ENCODE results near the gene OR2T34.
"Not testable (repeated sequence)": the region's sequence is repeated elsewhere in the genome, so short reads cannot be mapped to it uniquely, and the experiment has no call there.

Gene OR2T34, protein sequence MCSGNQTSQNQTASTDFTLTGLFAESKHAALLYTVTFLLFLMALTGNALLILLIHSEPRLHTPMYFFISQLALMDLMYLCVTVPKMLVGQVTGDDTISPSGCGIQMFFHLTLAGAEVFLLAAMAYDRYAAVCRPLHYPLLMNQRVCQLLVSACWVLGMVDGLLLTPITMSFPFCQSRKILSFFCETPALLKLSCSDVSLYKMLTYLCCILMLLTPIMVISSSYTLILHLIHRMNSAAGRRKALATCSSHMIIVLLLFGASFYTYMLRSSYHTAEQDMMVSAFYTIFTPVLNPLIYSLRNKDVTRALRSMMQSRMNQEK

DNA sequence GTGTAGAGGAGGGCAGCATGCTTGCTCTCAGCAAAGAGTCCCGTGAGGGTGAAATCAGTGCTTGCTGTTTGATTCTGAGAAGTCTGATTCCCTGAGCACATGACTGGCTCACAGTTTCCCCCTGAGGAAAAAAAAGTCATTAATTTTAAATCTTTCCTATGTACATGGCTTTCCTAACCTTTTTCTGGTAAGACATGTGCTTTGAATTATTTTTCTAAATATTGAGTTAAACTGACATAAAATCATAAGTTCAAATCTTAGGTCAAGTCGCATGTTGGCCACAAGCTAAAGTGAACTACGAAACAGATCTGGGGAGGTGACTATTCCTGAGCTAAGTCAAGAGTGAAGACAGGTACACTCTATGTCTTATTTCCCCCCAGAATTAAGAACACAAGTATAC is at the start of gene OR2T34:
Gene OR2T34 (minus strand): TSS at position 101 of the 400 bp plus-strand sequence. CDS start 0 bp downstream, at position 101.
- DNase-seq (ENCODE audit: low read depth, low spot score), result not testable (repeated sequence)

DNA sequence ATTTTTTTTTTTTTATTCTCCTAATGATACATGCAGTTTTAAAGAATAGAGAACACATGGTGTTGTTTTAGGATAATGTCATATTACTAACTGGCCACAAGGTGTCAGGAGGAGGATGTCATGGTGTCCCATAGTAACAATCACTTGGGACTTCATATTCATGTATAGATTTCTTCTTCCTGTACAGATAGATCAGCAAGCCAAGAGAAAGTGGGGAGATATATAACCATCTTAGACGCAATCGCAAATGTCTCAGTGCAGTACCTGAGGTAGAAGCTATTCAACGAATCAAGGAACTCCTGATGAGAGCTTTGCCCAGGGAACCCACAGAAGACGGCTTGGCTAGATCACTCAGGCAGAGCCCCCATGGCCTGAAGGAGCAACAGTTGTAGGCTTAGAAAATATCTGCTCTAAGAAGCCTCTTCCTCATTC is 48.0 kb upstream of the OR2T34 start:
- DNase-seq (ENCODE audit: low read depth, low spot score), result no peak

DNA sequence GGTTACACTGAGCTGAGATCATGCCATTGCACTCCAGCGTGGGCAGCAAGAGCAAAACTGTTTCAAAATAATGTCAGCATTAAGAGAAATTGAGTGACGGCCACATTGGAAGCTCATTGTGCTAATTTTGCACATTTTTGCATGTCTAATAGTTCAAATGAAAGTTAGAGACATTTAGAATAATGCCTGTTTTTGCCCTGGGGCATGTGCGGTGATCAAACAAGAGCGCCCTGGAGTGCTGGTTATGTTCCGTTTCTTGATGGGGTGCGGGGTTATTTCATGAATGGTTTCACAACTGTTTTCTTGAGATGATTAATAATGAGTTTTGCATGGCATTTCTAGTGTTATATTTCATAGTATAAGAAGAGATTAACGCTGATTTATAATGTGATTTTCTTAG is 47.2 kb upstream of the OR2T34 start:
- DNase-seq (ENCODE audit: low read depth, low spot score), result no peak

DNA sequence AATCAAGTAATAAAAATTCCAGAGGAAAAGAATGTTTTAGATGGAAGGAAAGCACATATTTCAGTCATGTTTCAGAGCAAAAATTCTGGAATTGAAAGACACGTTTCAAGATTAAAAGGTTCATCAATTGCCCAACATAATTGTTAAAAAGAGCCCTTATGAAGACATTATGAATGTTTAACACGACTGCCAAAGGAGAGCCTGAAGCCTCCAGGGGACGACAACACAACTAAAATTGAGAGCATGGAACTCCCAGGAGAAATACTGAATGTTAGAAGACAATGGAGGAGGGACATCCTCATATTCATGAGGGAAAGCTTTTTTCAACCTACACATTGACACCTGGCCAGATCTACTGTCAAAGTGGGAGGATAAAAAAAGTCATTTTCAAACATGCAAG is 44.3 kb upstream of the OR2T34 start:
- DNase-seq (ENCODE audit: low read depth, low spot score), result no peak

DNA sequence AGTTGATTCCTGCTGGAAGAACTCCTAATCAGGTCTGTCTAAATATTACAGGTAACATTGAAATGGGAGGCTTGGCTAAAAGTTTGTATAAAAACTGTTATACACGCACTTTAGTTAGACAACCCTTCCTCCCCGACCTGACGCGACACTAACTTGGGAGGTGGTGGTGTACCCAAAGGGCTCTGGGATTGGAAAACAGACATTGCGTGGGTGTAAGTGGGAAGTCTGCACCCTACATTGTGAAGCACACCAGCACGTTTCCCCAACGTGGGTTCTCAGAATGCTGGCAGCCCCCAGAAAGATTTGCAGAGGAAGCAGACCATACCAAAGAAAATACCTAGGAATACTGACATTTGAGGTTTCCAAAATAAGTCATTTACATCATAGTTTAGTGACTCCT is 43.6 kb upstream of the OR2T34 start:
- no peak for DNase-seq (ENCODE audit: low read depth, low spot score)

DNA sequence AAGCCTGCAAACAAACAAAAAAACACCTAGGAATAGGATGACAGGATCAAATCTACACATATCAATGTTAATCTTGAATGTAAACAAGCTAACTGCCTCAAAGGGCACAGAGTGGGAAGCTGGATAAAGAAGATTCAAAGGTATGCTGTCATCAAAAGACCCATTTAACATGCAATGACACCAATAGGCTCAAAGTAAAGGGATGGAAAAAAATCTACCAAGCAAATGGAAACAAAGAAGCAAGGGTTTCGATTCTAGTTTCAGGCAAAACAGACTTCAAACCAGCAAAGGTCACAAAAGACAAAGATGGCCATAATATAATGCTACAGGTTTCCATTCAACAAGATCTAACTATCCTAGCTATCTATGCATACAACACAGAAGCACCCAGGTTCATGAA is 39.2 kb upstream of the OR2T34 start:
- no peak for DNase-seq (ENCODE audit: low read depth, low spot score)

DNA sequence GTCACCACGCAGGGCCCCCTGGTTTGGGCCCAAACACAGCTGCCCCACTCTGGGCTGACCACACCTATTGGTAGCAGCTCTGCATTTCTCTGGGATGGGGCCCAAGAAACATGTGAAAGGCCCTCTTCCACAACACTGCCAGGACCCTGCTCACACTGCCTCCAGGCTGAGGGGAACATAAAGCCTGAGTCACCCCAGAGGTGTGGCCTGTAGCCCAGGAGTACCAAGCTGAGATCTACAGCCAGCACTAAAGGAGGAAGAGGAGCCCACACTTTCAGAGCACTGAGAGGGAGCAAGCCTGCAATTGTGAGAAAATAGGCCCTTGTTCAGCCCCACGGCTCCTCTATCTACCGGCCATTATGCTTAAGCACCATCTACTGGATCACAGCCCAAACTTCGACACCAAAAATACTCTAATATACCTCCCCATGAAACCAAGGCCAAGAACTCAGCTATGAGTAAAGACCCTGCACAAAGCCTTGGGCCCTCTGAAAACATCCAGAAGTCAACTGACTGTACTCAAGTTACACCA is 37.4 kb upstream of the OR2T34 start:
- no peak for DNase-seq (ENCODE audit: low read depth, low spot score)

DNA sequence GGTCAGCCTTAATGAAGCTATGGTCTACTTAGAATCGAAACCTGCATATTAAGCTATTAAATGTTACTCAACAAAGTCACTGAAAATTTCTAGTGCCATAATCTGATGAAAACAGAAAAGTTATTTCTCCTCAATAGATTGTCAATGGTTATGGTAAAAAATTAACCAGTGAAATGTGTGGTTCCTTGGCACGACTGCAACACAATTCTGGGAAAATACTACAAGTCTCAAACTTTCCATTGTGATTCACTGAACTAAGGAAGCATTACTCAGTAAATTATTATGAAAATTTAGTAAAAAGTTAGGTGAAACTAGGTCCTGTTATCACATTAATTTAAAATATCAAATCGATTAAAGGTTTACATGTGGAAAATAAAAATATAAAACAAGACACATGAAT is 35.7 kb upstream of the OR2T34 start:
- DNase-seq (ENCODE audit: low read depth, low spot score), result no peak

DNA sequence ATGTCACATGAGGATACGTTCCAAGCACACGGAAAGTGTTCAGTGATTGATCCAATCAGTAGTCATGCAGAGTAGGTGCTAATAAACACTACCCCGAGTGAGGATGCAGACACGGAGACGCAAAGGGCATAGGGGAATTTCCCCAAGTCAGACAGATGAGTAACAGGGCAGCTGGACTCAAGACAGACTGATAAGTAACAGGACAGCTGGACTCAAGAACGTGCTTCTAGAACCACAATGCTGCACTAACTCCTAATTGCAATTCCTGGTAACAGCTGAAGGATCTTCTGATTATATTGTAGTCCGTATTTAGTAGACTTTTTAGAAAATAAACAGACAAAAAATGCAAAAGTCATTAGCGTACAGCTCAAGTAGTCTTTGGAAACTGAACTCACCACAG is 24.8 kb upstream of the OR2T34 start:
- DNase-seq (ENCODE audit: low read depth, low spot score), result no peak

DNA sequence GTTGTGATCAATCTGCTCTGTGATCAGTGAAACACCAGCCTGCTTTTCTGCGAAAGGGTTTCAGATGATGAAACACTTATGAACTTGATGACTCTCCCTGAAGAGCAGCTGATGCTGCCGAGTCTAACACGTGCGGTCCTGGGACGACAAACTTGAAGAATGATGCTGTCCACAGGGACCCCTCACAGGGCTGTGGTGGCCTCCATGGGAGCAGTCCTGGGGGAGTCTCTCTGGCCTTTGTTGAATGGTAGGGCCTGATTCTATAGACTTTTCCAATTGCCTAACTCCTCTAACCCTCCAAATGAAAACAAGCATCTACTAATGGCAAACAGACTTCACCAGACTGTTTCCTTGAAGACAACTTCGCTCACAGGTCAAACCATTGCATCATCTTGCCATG is 23.0 kb upstream of the OR2T34 start, which contains the start of gene OR2T10:
Gene OR2T10 (minus strand): TSS at position 112 of the 400 bp plus-strand sequence. CDS start 3,932 bp downstream, outside the sequence.
- no peak for DNase-seq (ENCODE audit: low read depth, low spot score)

DNA sequence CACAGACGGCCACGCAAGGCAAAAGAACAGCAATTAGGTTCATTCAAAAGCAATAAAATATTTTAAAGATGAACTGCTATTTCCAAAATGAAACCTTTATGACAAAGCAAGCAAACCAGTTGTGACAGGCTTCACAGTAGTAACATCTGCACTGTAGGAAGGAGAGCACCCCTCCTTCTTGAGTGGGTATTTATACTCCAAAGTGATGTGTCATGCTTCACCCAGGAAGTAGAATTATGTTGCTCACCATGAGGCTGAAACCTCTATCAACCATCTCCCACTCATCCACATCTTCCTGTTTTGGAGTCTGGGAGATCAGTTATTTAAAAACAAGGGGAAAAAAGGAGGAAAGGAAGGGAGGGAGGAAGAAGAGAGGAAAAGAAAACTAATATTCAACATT is 22.1 kb upstream of the OR2T34 start:
- no peak for DNase-seq (ENCODE audit: low read depth, low spot score)

DNA sequence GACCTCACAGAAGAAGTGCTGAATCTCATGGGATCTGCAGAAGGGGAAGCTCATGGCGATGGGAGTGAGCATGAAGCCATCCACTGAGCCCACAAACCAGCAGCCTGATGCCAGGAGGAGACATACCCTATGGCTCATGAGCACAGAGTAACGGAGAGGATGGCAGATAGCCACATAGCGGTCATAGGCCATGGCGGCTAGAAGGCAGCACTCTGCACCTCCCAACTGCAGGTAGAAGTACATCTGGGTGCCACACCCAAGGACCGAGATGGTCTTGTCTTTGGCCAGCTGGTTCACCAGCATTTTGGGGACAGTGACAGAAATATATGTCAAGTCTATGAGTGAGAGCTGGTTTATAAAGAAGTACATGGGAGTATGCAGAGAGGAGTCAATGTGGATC is 18.7 kb upstream of the OR2T34 start:
- no peak for DNase-seq (ENCODE audit: low read depth, low spot score)

DNA sequence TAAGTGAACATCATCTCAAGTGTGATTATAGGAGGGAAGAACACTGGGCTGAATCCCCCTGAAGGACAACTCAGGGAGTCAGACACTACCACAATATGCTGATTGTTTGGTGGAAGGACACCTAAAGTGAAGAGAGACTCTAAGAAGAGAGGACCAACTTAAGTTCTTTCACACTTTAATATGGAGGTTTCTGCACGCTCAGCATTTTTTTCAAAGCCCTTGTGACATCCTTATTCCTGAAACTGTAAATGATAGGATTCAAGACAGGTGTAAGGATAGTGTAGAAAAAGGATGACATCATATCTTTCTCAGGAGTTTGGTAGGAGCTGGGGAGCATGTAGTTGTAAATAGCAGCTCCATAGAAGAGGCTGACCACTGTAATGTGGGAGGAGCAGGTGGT is 18.1 kb upstream of the OR2T34 start:
- DNase-seq (ENCODE audit: low read depth, low spot score), result no peak

DNA sequence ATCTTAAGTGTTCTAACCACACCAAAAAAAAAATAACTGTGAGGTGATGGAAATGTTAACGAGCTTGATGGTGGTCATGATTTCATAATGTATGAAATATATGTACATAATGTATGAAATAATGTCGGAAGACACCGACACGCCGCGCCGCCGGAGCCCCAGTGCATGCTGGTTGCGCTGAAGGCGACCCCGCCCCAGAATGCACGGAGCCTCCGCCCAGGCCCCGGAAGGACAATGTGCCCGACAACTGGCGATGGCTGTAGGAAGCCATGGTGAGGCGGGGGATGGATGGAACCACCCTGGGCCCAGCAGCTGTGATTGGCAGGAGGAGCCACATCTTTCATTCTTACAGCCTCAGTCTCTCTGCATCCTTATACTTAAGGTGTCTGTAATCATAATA is 15.5 kb upstream of the OR2T34 start:
- no peak for DNase-seq (ENCODE audit: low read depth, low spot score)

DNA sequence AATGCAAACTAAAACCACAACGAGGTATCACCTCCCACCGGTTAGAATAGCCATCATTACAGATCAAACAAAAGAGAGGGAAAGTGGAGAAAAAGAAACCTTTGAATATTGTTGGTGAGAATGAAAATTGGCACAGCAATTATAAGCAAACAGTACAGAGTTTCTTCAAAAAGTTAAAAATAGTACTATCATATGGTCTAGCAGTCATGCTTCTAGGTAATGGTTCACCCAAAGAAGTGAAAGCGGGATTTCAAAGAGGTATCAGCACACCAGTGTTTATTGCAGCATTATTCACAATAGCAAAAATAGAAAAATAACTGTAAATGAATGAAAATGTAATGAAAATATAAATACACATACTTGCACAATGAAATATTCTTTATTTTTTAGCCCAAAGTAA is 14.8 kb upstream of the OR2T34 start:
- DNase-seq (ENCODE audit: low read depth, low spot score), result no peak

DNA sequence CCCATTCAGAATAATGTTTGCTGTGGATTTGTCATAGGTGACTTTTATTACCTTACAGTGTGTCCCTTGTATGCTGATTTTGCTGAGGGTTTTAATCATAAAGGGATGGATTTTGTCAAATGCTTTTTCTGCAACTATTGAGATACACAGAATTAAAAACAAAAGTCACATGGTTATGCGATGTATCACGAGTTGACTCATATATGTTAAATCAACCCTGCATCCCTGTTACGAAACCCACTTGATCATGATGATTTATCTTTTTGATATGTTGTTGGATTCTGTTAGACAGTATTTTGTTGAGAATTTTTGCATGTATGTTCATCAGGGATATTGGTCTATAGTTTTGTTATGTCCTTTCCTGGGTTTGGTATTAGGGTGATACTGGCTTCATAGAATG is 10.7 kb upstream of the OR2T34 start:
- DNase-seq (ENCODE audit: low read depth, low spot score), result no peak

DNA sequence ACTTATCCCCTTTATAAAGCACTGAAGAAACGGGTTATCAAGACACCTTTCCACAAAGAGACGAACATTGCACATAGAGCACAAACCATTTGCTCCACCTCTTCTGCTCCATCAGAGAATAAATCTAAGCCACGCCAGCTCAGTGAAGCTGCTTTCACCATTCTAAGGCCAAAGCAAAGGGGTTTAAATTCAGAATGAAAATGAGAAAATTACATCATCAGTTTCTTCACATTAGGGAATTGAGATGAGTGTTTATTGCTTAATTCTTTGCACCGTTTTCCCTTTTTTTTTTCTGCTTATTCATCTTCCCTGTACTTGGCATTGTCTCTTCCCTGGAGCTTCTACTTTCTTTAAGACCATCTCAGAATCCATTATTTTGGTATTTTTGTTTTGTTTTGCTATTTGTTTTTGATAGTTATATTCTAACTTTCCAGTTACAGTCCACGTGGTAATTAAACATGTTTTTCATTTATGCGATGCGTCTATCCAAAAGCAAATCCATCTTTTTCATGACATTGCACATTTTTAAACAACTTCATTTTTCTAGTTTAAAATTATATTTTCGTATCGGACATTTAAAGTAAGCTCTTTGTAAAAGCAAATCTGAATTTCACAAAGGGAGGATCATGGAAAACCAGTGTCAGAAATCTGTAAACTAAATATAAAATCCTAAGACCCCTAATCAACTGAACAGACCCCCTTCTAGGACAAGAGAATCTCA is 1.9 kb upstream of the OR2T34 start:
- DNase-seq (ENCODE audit: low read depth, low spot score), result no peak

DNA sequence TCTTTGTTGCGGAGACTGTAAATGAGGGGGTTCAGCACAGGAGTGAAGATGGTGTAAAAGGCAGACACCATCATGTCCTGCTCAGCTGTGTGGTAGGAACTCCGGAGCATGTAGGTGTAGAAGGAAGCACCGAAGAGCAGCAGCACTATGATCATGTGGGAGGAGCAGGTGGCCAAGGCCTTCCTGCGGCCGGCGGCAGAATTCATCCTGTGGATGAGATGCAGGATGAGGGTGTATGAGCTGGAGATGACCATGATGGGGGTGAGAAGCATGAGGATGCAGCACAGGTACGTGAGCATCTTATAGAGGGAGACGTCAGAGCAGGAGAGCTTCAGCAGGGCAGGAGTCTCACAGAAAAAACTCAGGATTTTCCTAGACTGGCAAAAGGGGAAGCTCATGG is 701 bp downstream of the OR2T34 start:
- DNase-seq (ENCODE audit: low read depth, low spot score), result not testable (repeated sequence)

DNA sequence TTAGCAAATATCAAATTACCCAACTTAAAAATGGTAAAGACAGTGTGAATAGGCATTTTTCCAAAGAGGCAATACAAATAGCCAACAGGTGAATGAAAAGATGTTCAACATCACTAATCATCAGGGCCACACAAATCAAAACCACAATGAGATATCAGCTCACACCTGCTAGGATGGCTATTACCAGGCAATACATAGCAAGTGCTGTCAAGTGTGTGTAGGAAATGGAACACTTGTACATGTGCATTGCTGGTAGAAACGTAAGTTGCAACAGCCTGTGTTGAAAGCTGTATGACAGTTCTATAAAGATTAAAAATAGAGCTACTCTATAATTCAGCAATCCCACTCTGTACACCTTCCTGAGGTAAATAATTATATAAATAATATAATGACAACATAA is 2.5 kb downstream of the OR2T34 start:
- DNase-seq (ENCODE audit: low read depth, low spot score), result not testable (repeated sequence)

DNA sequence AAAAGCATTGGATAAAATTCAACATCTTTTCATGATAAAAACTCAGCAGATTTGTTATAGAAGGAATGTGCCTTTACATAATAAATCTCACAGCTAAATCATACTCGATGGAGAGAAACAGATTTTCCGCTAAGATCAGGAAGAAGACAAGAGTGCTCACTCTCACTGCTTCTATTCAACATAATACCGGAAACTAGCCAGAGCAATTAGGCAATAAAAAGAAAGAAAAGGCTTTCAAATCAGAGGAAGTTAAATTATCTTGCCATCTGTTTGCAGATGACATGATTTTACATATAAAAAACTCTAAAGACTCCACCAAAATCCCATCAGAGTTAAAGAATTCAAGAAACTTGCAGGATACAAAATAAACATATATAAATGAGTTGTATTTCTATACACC is 3.7 kb downstream of the OR2T34 start:
- DNase-seq (ENCODE audit: low read depth, low spot score), result not testable (repeated sequence)

DNA sequence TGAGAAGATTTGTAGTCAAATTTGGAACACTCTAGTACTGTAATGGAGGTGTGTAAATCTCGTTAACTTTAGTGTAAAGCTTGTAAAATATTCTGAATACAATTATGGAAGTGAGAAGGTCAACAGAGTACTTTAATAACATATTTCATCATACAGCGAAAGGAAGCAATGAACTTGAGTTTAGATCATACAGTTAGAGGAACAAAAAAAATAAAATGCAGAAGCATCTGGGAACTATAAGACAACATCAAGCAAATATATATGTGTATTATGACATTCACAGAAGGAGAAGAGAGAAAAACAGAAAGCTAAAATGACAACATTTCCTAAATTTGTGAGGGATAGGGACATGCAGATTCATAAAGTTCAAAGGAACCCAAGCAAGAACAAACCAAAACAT is 5.5 kb downstream of the OR2T34 start:
- DNase-seq (ENCODE audit: low read depth, low spot score), result not testable (repeated sequence)

DNA sequence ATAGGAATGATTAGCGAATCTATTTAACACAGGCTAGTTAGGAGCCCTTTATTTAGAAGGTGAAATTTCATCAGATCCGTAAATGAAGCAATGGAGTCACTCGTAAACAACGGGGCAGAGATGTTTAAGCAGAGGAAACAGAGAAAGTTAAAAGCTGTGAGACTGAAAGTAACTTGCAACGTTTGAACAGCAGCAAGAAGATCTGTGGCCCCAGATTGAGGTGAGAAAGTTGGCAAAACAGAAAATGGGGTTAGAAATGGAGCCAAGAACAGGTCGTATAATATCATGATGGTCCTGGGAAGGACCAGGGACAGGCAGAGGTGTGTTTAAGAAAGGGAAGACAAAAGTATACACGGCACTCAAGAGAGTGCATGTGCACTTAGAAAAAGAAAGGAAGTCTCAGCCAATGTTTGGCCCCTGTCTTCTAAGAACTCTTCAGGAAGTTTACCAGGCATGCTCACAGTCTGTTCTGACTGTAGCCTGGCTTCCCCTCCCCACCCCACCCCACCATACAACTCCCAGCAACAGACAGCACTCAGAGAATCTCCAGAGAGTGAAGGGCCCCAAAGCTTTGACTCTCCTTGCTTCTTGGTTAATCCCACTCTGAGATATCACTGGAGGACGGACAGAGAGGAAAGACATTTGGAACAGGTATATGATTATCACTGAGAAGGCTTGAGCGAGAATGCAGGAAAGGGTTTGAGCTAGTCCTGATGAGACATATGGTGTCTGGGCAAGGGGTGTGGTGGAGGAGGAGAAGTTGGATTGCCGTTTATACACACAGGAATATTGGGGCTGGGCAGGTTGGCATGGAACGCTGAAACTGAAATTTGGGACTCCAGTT is 8.8 kb downstream of the OR2T34 start:
- not testable (repeated sequence) for DNase-seq (ENCODE audit: low read depth, low spot score)
